Measurements from ENCODE around the gene CPE.
"Not testable (repeated sequence)": the region's sequence is repeated elsewhere in the genome, so short reads cannot be mapped to it uniquely, and the experiment has no call there.

- TF ChIP-seq, protein P1, sequence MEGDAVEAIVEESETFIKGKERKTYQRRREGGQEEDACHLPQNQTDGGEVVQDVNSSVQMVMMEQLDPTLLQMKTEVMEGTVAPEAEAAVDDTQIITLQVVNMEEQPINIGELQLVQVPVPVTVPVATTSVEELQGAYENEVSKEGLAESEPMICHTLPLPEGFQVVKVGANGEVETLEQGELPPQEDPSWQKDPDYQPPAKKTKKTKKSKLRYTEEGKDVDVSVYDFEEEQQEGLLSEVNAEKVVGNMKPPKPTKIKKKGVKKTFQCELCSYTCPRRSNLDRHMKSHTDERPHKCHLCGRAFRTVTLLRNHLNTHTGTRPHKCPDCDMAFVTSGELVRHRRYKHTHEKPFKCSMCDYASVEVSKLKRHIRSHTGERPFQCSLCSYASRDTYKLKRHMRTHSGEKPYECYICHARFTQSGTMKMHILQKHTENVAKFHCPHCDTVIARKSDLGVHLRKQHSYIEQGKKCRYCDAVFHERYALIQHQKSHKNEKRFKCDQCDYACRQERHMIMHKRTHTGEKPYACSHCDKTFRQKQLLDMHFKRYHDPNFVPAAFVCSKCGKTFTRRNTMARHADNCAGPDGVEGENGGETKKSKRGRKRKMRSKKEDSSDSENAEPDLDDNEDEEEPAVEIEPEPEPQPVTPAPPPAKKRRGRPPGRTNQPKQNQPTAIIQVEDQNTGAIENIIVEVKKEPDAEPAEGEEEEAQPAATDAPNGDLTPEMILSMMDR (IDR thresholded peaks at IDR 0.05; ENCODE audit: low read depth, low read length, poor library complexity, severe bottlenecking): not testable (repeated sequence)
- not testable (repeated sequence) for TF ChIP-seq EZH2phosphoT487 (IDR thresholded peaks at IDR 0.05; ENCODE audit: borderline replicate concordance, low read length)
These were observed 74.3 kb downstream of the CPE start for GRCh38 chr4:165453140-165453539.
